ENCODE data around the gene SIDT2. TPM values are rescaled to one million over a fixed set of nuclear protein-coding genes. Genes with fewer than 3 reads are reported as not detected.
"Not testable (repeated sequence)": the region's sequence is repeated elsewhere in the genome, so short reads cannot be mapped to it uniquely, and the experiment has no call there.

The SIDT2 gene
- 28.9 TPM for polyA plus RNA-seq (2013, experiment 1 of 2; ENCODE audit: insufficient read length)
- polyA plus RNA-seq (2013, experiment 2 of 2; ENCODE audit: insufficient read length): 27.0 TPM

- DNase-seq: peak; percentile 94
Observed at GRCh38 chr11:117178210-117179034, at the start of gene SIDT2. SIDT2 (plus strand) TSS chr11:117178743; CDS start chr11:117179264, 521 bp downstream.

DNA sequence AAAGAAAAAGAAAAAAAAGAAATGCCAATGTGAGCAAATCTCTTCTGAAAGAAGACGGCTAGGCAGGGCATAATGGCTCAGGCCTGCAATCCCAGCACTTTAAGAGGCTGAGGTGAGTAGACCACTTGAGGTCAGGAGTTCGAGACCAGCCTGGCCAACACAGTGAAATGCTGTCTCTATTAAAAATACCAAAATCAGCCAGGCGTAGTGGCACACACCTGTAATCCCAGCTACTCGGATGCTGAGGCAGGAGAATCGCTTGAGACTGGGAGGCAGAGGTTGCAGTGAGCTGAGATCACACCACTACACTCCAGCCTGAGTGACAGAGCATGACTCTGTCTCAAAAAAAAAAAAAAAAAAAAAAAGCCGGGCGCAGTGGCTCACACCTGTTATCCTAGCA lies 48.1 kb upstream of the SIDT2 start:
- DNase-seq: not testable (repeated sequence)

DNA sequence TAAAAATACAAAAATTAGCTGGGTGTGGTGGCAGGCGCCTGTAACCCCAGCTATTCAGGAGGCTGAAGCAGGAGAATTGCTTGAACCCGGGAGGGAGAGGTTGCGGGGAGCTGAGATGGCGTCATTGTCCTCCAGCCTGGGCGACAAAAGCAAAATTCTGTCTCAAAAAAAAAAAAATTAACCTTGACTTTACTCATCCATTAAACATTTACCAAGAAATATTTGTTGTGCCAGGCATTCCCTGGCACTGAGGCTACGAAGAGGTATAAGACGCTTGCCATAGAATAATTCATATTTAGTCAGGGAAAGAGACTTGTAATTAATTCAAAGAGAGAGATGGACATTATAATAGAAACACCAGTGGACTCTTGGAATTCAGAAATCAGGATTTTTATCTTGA lies 47.7 kb upstream of the SIDT2 start:
- DNase-seq: no peak

GRCh38 chr11:117134431-117134830 lies 44.1 kb upstream of the SIDT2 start:
- DNase-seq: no peak

GRCh38 chr11:117134979-117135378 lies 43.6 kb upstream of the SIDT2 start:
- not testable (repeated sequence) for DNase-seq

DNA sequence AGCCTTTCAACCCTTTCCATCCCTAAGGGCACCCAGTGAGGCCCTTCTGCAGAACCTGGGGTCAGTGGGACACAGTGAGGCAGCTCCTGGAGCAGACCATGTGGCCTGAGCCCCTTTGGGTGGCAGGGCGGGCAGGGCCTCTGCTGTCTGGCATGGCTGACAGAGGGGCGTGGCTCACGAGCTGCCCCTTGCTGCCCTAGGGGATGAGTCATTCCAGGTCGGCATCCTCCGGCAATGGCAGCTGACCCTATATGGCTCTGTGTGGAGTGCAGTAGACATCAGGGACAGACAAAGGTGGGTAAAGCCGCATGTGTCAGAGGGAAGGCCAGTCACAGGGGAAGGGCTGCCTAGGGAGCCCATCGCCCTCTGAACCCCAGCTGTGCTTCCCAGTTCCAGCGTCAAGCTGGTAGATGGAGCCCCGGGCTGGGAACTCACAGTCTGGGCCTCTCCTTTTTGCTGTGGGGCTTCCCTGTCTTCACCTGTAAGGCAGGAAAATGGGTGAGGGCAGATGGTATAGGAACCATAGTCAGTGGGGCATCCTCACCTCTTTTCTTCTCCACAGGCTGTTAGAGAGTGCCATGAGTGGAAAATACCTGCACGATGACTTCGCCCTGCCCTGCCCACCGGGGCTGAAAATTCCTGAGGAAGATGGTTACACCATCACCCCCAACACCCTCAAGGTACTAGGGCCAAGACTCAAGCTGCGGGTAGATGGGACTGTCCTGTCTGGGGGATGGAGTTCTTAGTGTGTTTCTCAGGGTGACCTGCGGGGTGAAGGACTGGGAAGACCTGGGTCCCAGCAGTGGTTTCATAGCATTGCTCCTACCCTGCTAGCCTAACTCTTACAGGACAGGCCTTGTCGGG lies 41.1 kb upstream of the SIDT2 start:
- DNase-seq: not testable (repeated sequence)

DNA sequence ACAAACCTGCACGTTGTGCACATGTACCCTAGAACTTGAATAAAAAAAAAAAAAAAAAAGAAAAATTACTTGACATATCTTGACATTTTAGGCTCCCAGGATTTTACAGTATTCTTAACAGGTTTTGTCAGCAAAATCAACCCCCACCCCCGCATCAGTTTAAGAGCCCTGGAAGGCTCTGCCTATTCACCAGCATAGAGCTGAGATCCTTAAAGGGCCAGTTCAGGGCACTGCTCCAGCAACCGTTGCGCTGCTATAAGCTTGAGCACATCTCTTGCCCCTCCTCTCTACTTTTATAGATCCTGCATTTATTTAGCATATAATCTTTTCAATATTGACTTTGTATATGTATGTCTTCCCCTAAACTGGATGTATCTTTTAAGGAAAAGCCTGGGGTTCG lies 35.2 kb upstream of the SIDT2 start:
- peak; percentile 58 for DNase-seq

GRCh38 chr11:117143871-117144476 lies 34.6 kb upstream of the SIDT2 start, which contains the start of gene PAFAH1B2:
PAFAH1B2 (plus strand) TSS chr11:117144287; CDS start chr11:117152448, 8,161 bp downstream.
- peak; percentile 93 for DNase-seq

DNA sequence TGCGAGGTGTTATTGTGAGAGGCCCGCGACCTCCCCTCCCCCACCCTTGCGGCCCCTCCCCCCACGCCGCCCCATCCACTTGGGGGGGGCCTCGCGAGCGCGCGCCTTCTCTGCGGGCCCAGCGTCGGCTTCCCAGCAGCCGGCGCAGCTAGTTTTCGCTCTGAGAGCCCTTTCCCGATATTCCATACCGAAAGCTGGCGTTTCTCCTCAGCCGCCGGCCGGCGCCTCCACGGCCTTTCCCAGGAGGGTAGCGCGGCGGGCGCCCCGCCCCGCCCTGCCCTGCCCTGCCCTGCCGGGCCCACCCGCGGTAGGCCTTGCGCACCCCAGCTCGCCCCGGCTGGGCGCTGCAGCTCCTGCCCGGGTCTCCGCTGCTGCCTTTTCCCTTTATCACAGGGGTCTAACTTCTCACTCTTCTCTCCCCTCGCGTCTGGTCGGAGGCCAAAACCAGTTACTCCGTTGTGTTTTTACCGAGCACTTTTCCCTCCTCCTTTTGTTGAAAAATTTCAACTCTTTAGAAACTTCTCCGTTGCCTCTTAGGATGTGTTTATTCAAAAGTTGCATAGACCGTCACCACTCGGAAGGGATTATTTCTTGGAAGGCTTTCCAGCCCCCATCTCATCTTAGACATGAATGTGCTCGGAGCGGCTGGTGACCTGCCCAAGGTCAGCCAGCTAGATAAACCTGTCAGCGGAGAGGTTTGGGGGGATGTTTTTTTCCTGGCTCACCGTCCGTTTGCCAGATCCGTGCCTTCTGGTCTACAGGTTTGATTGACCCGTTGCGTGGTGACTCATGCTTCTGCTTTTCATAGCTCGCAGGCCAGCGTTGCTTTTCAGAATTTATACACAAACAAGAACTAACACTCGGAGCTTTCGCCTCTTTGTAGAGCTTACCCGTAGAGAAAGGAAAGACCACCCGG lies 33.8 kb upstream of the SIDT2 start:
- DNase-seq: peak; percentile 64

GRCh38 chr11:117145393-117145761 lies 33.2 kb upstream of the SIDT2 start:
- peak; percentile 44 for DNase-seq

DNA sequence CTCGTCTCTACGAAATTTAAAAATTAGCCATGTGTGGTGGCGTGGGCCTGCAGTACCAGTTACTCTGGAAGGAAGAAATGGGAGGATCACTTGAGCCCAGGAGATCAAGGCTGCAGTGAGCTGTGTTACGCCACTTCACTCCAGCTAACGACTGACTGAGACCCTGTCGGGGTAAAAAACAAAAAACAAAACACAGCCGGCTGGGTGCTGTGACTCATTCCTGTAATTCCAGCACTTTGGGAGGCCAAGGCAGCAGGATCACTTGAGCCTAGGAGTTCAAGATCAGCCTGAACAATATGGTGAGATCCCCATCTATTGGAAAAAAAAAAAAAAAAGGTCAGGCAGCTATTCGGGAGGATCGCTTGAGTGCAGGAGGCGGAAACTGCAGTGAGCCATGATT lies 32.0 kb upstream of the SIDT2 start:
- peak; percentile 37 for DNase-seq

DNA sequence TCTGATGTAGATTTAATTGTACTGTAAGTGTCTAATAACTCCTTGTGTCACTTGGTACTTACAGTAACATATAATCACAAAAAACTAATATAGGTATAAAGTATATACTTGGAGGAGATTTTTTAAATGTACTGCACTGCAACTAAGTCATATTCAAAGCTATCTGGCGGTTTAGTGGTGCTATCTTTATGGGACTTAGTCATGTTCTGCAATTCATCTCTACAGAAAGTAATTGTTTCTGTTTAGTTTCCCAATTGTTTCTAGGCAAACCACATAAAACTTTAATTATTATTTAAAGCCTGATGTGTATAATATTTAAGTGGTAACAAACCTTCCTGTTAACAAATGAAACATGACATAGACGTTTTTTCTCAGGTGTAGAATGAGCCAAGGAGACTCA lies 26.5 kb upstream of the SIDT2 start:
- DNase-seq: no peak

DNA sequence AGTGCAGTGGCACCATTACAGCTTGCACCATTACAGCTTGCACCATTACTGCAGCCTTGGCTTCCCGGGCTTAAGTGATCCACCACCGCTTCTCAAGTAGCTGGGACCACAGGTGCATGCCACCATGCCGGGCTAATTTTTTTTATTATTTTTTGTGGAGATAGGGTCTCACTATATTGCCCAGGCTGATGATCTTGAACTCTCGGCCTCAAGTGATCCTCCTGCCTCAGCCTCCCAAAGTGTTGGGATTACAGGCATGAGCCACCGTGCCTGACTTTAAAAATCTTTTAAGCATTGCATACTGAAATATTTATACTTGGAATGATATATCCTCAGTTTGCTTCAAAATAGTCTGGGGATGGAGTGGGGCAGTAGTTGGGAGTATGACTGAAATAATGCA lies 24.1 kb upstream of the SIDT2 start:
- no peak for DNase-seq

DNA sequence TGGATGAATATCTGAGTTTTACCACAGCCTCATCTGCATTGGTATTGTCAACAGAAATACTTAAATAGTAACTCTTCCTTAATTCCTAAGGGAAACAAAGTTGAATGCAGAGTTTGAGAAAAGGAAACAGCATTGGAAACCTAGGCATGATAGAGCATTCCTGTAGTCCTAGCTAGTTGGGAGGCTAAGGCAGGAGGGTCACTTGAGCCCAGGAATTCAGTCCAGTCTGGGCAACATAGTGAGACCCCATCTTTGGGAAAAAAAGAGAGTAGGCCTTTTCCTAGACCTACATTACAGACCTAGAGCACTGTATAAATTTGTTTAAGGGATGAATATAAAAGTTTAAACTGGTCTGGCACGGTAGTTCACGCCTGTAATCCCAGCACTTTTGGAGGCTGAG lies 21.0 kb upstream of the SIDT2 start:
- DNase-seq: no peak

DNA sequence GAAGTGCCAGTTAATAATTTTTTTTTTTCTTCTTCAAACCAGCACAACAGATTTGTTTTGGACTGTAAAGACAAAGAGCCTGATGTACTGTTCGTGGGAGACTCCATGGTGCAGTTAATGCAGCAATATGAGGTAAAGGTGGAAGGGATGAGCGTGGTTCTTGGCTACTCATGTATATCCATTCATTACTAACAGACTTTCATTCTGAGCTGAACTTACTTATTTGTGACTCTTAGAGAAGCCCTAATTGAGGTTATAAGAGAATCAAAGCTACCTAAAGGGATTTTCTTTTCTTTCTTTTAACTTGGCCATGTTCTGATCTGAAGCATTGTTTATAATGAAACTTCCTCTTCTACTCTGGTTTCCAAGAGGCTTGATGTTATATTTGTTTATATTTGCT lies 18.7 kb upstream of the SIDT2 start:
- no peak for DNase-seq

- no peak for DNase-seq
Observed at GRCh38 chr11:117160826-117161225, 17.7 kb upstream of the SIDT2 start.

DNA sequence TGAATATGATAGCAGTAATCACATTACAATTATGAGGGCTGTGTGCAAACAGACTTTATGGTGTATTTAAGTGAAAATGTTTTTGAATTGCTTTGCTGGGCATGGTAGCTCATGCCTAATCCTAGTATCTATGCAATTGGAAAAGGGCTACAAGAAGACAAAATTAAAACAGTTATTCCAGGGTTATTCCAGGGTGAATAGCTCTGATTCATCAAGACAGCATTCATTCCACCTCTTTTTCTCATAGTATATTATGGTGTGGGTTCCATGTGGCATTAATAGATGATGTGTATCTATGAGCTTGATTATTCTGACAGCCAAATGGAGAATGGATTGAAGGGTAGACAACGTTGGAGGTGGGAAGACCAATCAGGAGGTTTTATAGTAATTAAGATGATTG lies 12.1 kb upstream of the SIDT2 start:
- DNase-seq: peak; percentile 20

- DNase-seq: no peak
Observed at GRCh38 chr11:117169736-117170135, 8.8 kb upstream of the SIDT2 start.

DNA sequence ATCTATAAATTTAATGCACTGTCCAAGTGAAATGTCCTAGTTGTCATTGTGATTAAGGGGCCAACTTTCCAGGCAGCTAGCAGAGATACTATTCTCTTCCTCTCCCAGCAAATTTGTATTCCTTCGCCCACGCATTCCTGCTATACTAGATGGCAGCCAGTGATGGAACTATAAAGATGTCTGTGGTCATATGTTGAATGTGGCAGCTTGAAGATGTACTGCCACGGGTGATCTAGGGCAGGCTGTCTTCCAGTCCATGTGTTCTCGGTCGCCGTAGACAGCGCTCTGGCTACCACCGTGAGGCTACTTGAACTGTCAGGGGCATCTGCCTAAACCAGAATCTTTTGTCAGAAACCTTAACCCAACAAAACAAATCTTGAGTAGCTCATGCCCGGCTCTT lies 8.3 kb upstream of the SIDT2 start:
- peak; percentile 17 for DNase-seq

DNA sequence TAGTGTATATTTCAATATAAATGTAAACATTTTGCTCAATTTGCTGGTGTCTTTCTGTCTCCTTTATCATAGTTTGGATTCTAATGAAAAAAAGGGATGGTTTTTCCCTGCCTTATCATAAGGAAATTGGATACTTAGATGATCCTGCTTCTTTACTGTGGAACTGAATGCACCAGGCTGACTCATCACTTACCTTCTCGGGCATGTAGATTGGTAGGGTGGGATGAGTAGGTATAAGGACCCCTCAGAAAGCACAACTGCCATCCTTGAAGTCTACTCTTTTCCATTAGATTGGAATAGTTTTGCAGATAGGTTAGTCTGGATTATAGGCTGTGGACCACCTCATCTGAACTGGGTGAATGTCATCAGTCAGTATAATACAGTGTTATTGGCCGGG lies 7.5 kb upstream of the SIDT2 start:
- DNase-seq: no peak

DNA sequence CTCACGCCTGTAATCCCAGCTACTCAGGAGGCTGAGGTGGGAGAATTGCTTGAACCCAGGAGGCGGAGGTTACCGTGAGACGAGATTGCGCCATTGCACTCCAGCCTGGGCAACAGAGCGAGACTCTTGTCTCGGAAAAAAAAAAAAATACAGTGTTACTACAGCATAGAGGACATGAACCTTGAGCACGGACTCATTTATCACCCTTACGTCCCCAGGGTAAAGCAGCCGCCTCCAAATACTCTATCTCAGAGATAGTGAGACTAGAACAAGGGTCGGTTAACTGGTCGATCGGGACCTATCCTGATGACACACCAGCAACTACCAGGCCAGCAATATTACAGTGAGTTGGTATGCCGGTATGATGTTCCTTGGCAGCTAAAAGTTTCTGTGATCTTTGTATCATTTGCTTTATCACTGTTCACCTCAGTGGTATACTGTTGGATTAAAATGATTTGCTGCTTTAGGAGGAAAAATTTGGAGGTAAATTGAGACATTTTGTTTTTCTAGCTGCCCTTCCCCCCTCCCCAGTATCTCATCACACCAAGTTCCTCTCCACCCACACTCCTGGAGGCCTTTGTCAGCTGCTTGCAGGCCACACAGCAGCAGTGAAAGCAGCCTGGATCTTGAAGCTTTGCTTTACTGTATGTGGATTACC lies 7.0 kb upstream of the SIDT2 start:
- DNase-seq: no peak
